BE2C (cell line): ENCODE measurements around the gene COL5A1.
A peak's percentile ranks its signal among the peaks of the same experiment; 100 is the strongest.
"Not testable (repeated sequence)": the region's sequence is repeated elsewhere in the genome, so short reads cannot be mapped to it uniquely, and the experiment has no call there.

Experiments
- DNase-seq: peaks from one replicate; pipeline ENCODE4 v3.0.0-alpha.2; 2020
- H3K27me3 ChIP-seq: fragments of 250-450 bp; sonication (Bioruptor Pico); 2 replicates; pipeline ENCODE4 v1.5.1; 2020; ENCODE audit warnings: mild to moderate bottlenecking
- H3K36me3 ChIP-seq: fragments of 250-450 bp; sonication (Bioruptor Pico); 2 replicates; pipeline ENCODE4 v1.5.1; 2020; ENCODE audit warnings: mild to moderate bottlenecking
- H3K4me1 ChIP-seq: fragments of 250-450 bp; sonication (Bioruptor Pico); 2 replicates; pipeline ENCODE4 v1.5.1; 2020
- H3K4me3 ChIP-seq: 2 replicates; pipeline ENCODE4 v1.5.1; 2011; ENCODE audit warnings: low read depth, low read length
- H3K9me3 ChIP-seq: fragments of 250-450 bp; sonication (Bioruptor Pico); 2 replicates; pipeline ENCODE4 v1.5.1; 2020
- CTCF ChIP-seq: IDR thresholded peaks from 2 replicates; pipeline ENCODE4 v1.5.1; 2012; ENCODE audit warnings: mild to moderate bottlenecking, low read depth, low read length

COL5A1 gene

GRCh38 chr9:134641990-134642384 is 384 bp downstream of the COL5A1 start:
- Histone ChIP-seq H3K4me1 (peaks cover 28% of the 10 kb centered on the region), H3K27me3 (peaks cover 3% of the 10 kb centered on the region; the same call in 1 of the 2 replicates), H3K36me3 (no peaks in the 10 kb centered on the region), H3K9me3 (no peaks in the 10 kb centered on the region), H3K4me3 (peak overlapping the region; percentile 50)
- no peak for TF ChIP-seq CTCF
- DNase-seq: no peak

GRCh38 chr9:134642385-134643181 is 980 bp downstream of the COL5A1 start:
- Histone ChIP-seq H3K27me3 (peaks cover 3% of the 10 kb centered on the region; the same call in 1 of the 2 replicates), H3K36me3 (no peaks in the 10 kb centered on the region), H3K4me3 (peak overlapping the region; percentile 36), H3K4me1 (peaks cover 26% of the 10 kb centered on the region), H3K9me3 (no peaks in the 10 kb centered on the region)
- peak; percentile 39 for DNase-seq
- TF ChIP-seq CTCF: no peak; the same call in 1 of the 2 replicates

- H3K4me3 ChIP-seq: no peak overlapping the region
- no peak for TF ChIP-seq CTCF
Measured at GRCh38 chr9:134643222-134643671, 1.6 kb downstream of the COL5A1 start.

GRCh38 chr9:134644401-134644724 is 2.8 kb downstream of the COL5A1 start:
- H3K4me1 ChIP-seq: peaks cover 26% of the 10 kb centered on the region
- H3K9me3 ChIP-seq, DNase-seq, H3K36me3 ChIP-seq, H3K27me3 ChIP-seq: not testable (repeated sequence)
- peak overlapping the region; percentile 42; the same call in 1 of the 2 replicates for H3K4me3 ChIP-seq

More at GRCh38 chr9:134643222-134643671, 1.6 kb downstream of the COL5A1 start:
- DNase-seq: no peak
- Histone ChIP-seq H3K27me3 (peaks cover 3% of the 10 kb centered on the region; the same call in 1 of the 2 replicates), H3K4me1 (peaks cover 26% of the 10 kb centered on the region), H3K36me3 (no peaks in the 10 kb centered on the region), H3K9me3 (no peaks in the 10 kb centered on the region)

- Histone ChIP-seq H3K4me1 (peaks cover 26% of the 10 kb centered on the region), H3K9me3 (no peaks in the 10 kb centered on the region), H3K36me3 (no peaks in the 10 kb centered on the region), H3K27me3 (peaks cover 3% of the 10 kb centered on the region; the same call in 1 of the 2 replicates), H3K4me3 (peak overlapping the region; percentile 42)
- no peak for TF ChIP-seq CTCF
- DNase-seq: peak; percentile 91
Measured at GRCh38 chr9:134644725-134645606, 3.4 kb downstream of the COL5A1 start.

GRCh38 chr9:134645607-134646365 is 4.2 kb downstream of the COL5A1 start:
- no peak for DNase-seq
- Histone ChIP-seq H3K9me3 (no peaks in the 10 kb centered on the region), H3K36me3 (no peaks in the 10 kb centered on the region), H3K4me3 (peak overlapping the region; percentile 42; the same call in 1 of the 2 replicates), H3K27me3 (peaks cover 3% of the 10 kb centered on the region; the same call in 1 of the 2 replicates), H3K4me1 (peaks cover 26% of the 10 kb centered on the region)
- no peak for TF ChIP-seq CTCF
